ENCODE measurements around the gene CNTNAP2. TPM values are rescaled to one million over a fixed set of nuclear protein-coding genes. Genes with fewer than 3 reads are reported as not detected.

CNTNAP2 gene
- polyA plus RNA-seq, 6 donors from 2014 or later: 38.2 to 132 (median 77.9) TPM

GRCh38 chr7:147193476-147193875, 1076.9 kb downstream of the CNTNAP2 start:
- Mint-ChIP-seq H3K27me3 (no peaks in the 10 kb centered on the region), H3K36me3 (no peaks in the 10 kb centered on the region), H3K27ac (no peak overlapping the region), H3K4me1 (no peaks in the 10 kb centered on the region), H3K4me3 (no peak overlapping the region), H3K9me3 (peaks cover 0 to 8% (median 2%) of the 10 kb centered on the region in 7 donors)
- no peak for ATAC-seq (ENCODE audit: low read depth in 2 of 2)
- DNase-seq: no peak

GRCh38 chr7:147196481-147196880, 1079.9 kb downstream of the CNTNAP2 start:
- H3K9me3 Mint-ChIP-seq: peaks cover 0 to 7% (median 2%) of the 10 kb centered on the region in 7 donors
- H3K27me3 Mint-ChIP-seq: no peaks in the 10 kb centered on the region
- H3K36me3 Mint-ChIP-seq: no peaks in the 10 kb centered on the region
- H3K4me3 Mint-ChIP-seq: no peak overlapping the region
- no peak for DNase-seq
- no peaks in the 10 kb centered on the region for H3K4me1 Mint-ChIP-seq
- ATAC-seq (ENCODE audit: low read depth in 2 of 2): no peak
- peak overlapping the region in 1 of 6 donors; percentile 56 for H3K27ac Mint-ChIP-seq

GRCh38 chr7:147197006-147197405, 1080.4 kb downstream of the CNTNAP2 start:
- Mint-ChIP-seq H3K36me3 (no peaks in the 10 kb centered on the region), H3K9me3 (peaks cover 0 to 7% (median 2%) of the 10 kb centered on the region in 7 donors)

GRCh38 chr7:147199868-147200267, 1083.3 kb downstream of the CNTNAP2 start:
- no peak for DNase-seq
- Mint-ChIP-seq H3K27me3 (no peaks in the 10 kb centered on the region), H3K27ac (no peak overlapping the region), H3K9me3 (peaks cover 0 to 4% (median 0%) of the 10 kb centered on the region in 7 donors), H3K4me3 (no peak overlapping the region), H3K4me1 (no peaks in the 10 kb centered on the region), H3K36me3 (no peaks in the 10 kb centered on the region)
- no peak for ATAC-seq (ENCODE audit: low read depth in 2 of 2)

More at GRCh38 chr7:147197006-147197405, 1080.4 kb downstream of the CNTNAP2 start:
- Mint-ChIP-seq H3K4me1 (no peaks in the 10 kb centered on the region), H3K27ac (no peak overlapping the region), H3K27me3 (no peaks in the 10 kb centered on the region), H3K4me3 (no peak overlapping the region)
- no peak for DNase-seq
- ATAC-seq (ENCODE audit: low read depth in 2 of 2): no peak

GRCh38 chr7:147207988-147208387, 1091.4 kb downstream of the CNTNAP2 start:
- Mint-ChIP-seq H3K4me1 (no peaks in the 10 kb centered on the region), H3K27ac (no peak overlapping the region), H3K36me3 (no peaks in the 10 kb centered on the region), H3K27me3 (no peaks in the 10 kb centered on the region), H3K4me3 (no peak overlapping the region), H3K9me3 (peaks cover 0 to 5% (median 1%) of the 10 kb centered on the region in 7 donors)
- ATAC-seq (ENCODE audit: low read depth in 2 of 2) (no peak), DNase-seq (no peak)

- DNase-seq (no peak), ATAC-seq (ENCODE audit: low read depth in 2 of 2) (no peak)
- no peaks in the 10 kb centered on the region for H3K4me1 Mint-ChIP-seq
- H3K36me3 Mint-ChIP-seq: no peaks in the 10 kb centered on the region
- no peak overlapping the region for H3K4me3 Mint-ChIP-seq
- H3K27ac Mint-ChIP-seq: no peak overlapping the region
- H3K9me3 Mint-ChIP-seq: peaks cover 0 to 13% (median 0%) of the 10 kb centered on the region in 7 donors
- no peaks in the 10 kb centered on the region for H3K27me3 Mint-ChIP-seq
These were observed 1114.7 kb downstream of the CNTNAP2 start for GRCh38 chr7:147231275-147231674.

- Mint-ChIP-seq H3K4me3 (no peak overlapping the region), H3K27me3 (no peaks in the 10 kb centered on the region), H3K27ac (no peak overlapping the region), H3K4me1 (no peaks in the 10 kb centered on the region), H3K36me3 (no peaks in the 10 kb centered on the region), H3K9me3 (peaks cover 0 to 5% (median 0%) of the 10 kb centered on the region in 7 donors)
- DNase-seq (no peak), ATAC-seq (ENCODE audit: low read depth in 2 of 2) (no peak)
These were observed 1119.2 kb downstream of the CNTNAP2 start for GRCh38 chr7:147235645-147236382.

GRCh38 chr7:147240468-147240867, 1123.9 kb downstream of the CNTNAP2 start:
- no peak for ATAC-seq (ENCODE audit: low read depth in 2 of 2)
- H3K27ac Mint-ChIP-seq: no peak overlapping the region
- H3K9me3 Mint-ChIP-seq: peaks cover 0 to 4% (median 0%) of the 10 kb centered on the region in 7 donors
- peaks cover 0 to 10% (median 4%) of the 10 kb centered on the region in 3 donors for H3K4me1 Mint-ChIP-seq
- H3K36me3 Mint-ChIP-seq: no peaks in the 10 kb centered on the region
- H3K27me3 Mint-ChIP-seq: no peaks in the 10 kb centered on the region
- DNase-seq: no peak
- no peak overlapping the region for H3K4me3 Mint-ChIP-seq

GRCh38 chr7:147245274-147245673, 1128.7 kb downstream of the CNTNAP2 start:
- peak in 1 of 2 donors; percentile 70 for ATAC-seq (ENCODE audit: low read depth in 2 of 2)
- no peaks in the 10 kb centered on the region for H3K36me3 Mint-ChIP-seq
- peak overlapping the region in 2 of 6 donors; percentile 18 to 85 for H3K27ac Mint-ChIP-seq
- H3K4me1 Mint-ChIP-seq: peaks cover 0 to 11% (median 5%) of the 10 kb centered on the region in 3 donors
- DNase-seq: peak; percentile 22
- peak overlapping the region in 3 of 8 donors; percentile 6 to 78 (median 41) for H3K4me3 Mint-ChIP-seq
- no peaks in the 10 kb centered on the region for H3K9me3 Mint-ChIP-seq
- H3K27me3 Mint-ChIP-seq: no peaks in the 10 kb centered on the region

- no peak for DNase-seq
- Mint-ChIP-seq H3K9me3 (no peaks in the 10 kb centered on the region), H3K4me3 (no peak overlapping the region), H3K27ac (peak overlapping the region in 1 of 6 donors; percentile 44), H3K36me3 (no peaks in the 10 kb centered on the region), H3K4me1 (peaks cover 0 to 6% (median 5%) of the 10 kb centered on the region in 3 donors), H3K27me3 (no peaks in the 10 kb centered on the region)
- ATAC-seq (ENCODE audit: low read depth in 2 of 2): no peak
These were observed 1133.4 kb downstream of the CNTNAP2 start for GRCh38 chr7:147249956-147250355.

- DNase-seq (no peak), ATAC-seq (ENCODE audit: low read depth in 2 of 2) (no peak)
- Mint-ChIP-seq H3K9me3 (no peaks in the 10 kb centered on the region), H3K36me3 (no peaks in the 10 kb centered on the region), H3K4me3 (no peak overlapping the region), H3K4me1 (no peaks in the 10 kb centered on the region), H3K27ac (no peak overlapping the region), H3K27me3 (no peaks in the 10 kb centered on the region)
These were observed 1135.2 kb downstream of the CNTNAP2 start for GRCh38 chr7:147251751-147252325.

- no peak overlapping the region for H3K4me3 Mint-ChIP-seq
- H3K27me3 Mint-ChIP-seq: no peaks in the 10 kb centered on the region
- no peak for ATAC-seq (ENCODE audit: low read depth in 2 of 2)
- no peaks in the 10 kb centered on the region for H3K4me1 Mint-ChIP-seq
- no peaks in the 10 kb centered on the region for H3K36me3 Mint-ChIP-seq
- DNase-seq: no peak
- H3K27ac Mint-ChIP-seq: no peak overlapping the region
- H3K9me3 Mint-ChIP-seq: peaks cover 0 to 7% (median 3%) of the 10 kb centered on the region in 7 donors
These were observed 1145.1 kb downstream of the CNTNAP2 start for GRCh38 chr7:147261693-147262092.

GRCh38 chr7:147265528-147265927, 1148.9 kb downstream of the CNTNAP2 start:
- no peaks in the 10 kb centered on the region for H3K4me1 Mint-ChIP-seq
- H3K9me3 Mint-ChIP-seq: peaks cover 0 to 7% (median 3%) of the 10 kb centered on the region in 7 donors
- ATAC-seq (ENCODE audit: low read depth in 2 of 2): no peak
- no peak for DNase-seq
- H3K27me3 Mint-ChIP-seq: no peaks in the 10 kb centered on the region
- no peak overlapping the region for H3K27ac Mint-ChIP-seq
- H3K36me3 Mint-ChIP-seq: no peaks in the 10 kb centered on the region
- H3K4me3 Mint-ChIP-seq: no peak overlapping the region

- Mint-ChIP-seq H3K4me3 (no peak overlapping the region), H3K36me3 (no peaks in the 10 kb centered on the region), H3K27ac (no peak overlapping the region), H3K27me3 (no peaks in the 10 kb centered on the region), H3K9me3 (peaks cover 0 to 16% (median 5%) of the 10 kb centered on the region in 7 donors), H3K4me1 (no peaks in the 10 kb centered on the region)
- DNase-seq: no peak
- ATAC-seq (ENCODE audit: low read depth in 2 of 2): no peak
These were observed 1159.5 kb downstream of the CNTNAP2 start for GRCh38 chr7:147276106-147276505.

All from naive B cell (primary cell).